NCI-H2081 (cell line): Measurements from ENCODE around the gene C12orf43.

ENCODE experiments used
- DNase-seq, 2 experiments: peaks; one replicate each; lab custom pipeline; 2025; lab: John Stamatoyannopoulos, UW

The C12orf43 gene

DNA sequence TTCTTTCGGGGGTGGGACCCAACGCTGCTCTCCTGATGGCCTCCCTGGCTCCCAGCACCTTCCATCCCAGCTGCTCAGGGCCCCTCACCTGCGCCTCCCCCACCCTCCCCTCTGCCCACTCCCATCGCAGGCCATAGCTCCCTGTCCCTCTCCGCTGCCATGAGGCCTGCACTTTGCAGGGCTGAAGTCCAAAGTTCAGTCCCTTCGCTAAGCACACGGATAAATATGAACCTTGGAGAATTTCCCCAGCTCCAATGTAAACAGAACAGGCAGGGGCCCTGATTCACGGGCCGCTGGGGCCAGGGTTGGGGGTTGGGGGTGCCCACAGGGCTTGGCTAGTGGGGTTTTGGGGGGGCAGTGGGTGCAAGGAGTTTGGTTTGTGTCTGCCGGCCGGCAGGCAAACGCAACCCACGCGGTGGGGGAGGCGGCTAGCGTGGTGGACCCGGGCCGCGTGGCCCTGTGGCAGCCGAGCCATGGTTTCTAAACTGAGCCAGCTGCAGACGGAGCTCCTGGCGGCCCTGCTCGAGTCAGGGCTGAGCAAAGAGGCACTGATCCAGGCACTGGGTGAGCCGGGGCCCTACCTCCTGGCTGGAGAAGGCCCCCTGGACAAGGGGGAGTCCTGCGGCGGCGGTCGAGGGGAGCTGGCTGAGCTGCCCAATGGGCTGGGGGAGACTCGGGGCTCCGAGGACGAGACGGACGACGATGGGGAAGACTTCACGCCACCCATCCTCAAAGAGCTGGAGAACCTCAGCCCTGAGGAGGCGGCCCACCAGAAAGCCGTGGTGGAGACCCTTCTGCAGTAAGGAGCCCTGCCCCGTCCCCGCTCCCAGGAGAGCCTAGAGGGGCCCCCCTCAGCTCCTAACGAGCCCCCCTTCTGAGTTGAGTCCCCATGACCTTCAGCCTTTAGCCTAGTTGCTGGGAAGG, 37.7 kb downstream of the C12orf43 start, which contains the start of gene HNF1A:
HNF1A (plus strand) TSS at position 248 of the 924 bp plus-strand sequence; CDS start at position 474, 226 bp downstream.
- DNase-seq: no peak

DNA sequence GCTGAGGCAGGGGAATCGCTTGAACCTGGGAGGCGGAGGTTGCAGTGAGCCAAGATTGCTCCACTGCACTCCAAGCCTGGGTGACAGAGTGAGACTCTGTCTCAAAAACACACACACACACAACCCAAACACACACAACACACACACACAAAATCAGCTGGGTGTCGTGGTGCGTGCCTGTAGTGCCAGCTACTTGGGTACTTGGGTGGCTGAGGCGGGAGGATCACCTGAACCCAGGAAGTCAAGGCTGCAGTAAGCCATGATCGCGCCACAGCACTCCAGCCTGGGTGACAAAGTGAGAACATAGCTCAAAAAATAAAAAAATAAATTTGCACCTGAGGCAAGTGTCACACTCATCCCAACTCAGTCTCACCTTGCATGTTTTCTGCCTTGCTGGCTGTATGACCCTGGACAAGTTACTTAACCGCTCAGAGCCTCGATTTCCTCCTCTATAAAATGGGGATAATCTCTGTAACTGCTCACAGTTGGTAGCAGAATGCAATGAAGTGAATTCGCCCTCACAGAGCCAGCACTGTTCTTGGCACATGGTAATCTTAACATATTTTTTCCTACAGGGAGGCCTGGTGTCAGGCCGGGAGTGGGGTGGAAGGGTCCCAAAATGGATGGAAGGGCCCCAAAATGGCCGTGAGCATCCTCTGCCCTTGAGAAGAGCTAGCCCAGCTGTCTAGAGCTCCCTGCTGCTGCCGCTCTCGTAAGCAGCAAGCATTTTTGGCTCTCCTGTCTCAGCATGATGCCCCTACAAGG, 38.6 kb downstream of the C12orf43 start:
- no peak for DNase-seq

DNA sequence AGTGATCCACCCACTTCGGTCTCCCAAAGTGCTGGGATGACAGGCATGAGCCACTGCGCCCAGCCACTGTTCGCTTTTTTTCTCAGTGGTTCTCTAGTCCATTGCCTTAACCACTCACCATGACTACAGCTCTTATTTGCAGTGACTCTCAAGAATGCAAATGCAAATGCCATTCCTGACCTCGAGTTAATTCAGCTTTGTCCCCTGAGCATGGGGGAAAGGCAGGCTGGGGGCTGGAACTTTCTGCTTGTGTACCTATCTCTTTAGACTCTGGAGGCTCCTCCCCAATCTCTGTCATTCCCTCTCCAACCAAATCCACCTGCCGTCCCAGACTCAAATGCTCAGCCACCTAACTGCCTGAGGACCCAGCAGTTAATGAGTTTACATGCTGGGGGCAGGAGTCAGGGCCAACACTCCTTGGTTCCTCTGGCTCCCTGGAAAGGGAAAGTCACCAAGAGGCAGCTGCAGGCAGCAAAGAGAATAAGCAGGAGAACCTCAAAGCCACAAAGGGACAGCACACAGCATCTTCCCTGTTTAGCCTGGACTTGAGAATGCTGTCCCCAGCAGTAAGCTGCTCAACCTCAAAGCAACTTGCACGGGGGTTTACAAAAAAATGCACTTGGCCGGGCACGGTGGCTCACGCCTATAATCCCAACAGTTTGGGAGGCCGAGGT, 43.3 kb downstream of the C12orf43 start:
- DNase-seq: peak; percentile 4 to 24

DNA sequence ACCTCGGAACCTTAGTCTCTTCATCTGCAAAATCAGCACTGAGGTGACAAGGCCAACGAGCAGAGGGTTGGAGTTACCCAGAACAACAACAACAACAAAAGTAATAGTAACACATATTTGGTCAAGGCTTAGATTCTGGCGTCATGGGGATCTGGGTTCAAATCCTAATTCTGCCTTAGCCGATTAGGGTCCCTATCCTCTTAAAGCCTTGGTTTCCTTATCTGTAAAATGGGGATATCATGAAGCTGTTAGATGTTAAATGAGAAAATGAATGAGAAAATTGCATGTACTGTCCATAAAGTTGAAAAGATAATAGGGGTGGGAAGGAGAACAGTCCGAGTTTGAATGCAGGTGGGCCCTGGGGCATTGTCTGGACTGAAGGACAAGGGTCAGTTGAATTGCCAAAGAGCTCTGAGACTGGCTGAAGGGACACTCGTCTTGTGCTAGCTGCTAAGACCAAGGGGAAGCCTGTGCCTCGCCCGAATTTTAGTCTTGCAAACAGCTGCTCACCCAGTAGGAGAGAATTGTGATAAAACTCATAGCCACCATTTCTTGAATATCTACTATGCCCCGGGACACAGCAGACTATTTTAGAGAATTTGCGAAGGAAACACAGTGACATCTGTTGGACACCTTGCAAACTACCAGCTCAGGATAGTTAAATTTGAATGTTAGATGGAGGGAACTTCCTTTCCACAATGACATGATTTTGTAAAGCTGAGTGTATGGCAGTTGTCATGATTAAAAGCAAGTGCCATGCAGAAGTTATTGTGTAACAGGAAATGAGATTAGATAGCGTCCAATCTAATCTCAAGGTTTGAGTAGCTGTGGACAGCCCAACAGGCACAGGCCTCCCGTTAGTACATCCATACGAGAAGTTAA, 44.7 kb downstream of the C12orf43 start:
- peak; percentile 47 to 62 for DNase-seq

DNA sequence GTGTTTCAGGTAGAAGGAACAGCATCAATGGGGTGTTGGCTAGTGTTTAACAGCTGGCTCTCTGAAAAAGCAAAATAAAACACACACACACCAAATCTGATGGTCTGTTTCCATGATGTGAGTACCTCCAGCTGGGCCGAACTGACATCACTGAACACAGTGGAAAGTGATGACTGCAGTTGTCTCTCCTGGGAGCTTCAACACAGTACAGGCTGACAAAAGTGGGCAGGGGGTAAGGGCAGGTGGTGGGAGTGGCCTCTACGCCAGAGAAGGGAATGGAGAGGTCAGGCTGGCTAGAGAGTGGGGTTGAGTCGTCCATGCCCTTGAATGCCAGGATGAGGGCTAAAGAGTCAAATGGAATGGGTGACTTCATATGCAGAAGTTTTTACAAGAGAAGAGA, 46.0 kb downstream of the C12orf43 start:
- no peak for DNase-seq

DNA sequence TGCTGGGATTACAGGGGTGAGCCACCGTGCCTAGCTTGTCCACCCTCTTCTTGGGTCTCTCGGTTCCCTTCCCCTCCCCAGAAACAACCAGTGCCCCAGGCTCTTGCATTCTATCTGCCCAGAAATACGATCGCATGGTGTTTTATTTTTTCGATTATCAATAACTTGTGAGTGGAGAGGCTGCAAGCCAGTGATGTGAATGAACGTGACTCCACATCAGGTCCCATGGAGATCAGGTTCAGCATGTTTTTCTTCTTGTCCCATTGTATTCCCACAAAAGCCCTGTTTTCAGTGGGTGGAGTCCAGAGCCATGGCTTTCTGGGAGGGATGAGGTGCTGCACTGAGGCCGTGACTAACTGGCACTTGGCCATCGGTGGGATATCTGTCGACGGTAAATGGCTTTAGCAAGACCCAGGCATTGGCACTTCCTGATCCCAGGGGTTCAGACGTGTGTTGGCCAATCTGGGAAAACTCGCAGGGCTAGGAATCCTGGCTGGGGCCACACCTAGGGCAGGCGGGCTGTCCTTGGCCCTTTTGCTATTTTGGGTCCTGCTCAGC, 50.7 kb downstream of the C12orf43 start:
- DNase-seq: no peak

DNA sequence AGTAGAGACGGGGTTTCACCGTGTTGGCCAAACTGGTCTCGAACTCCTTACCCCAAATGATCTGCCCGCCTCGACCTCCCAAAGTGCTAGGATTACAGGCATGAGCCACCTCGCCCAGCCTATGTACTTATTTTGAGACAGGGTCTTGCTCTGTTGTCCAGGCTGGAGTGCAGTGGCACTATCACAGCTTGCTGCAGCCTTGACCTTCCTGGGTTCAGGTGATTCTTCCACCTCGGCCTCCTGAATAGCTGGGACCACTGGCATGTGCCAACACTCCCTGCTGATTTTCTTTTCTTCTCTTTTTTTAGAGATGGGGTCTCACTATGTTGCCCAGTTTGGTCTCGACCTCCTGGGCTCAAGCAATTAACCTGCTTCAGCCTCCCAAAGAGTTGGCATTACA, 52.0 kb downstream of the C12orf43 start:
- no peak for DNase-seq

DNA sequence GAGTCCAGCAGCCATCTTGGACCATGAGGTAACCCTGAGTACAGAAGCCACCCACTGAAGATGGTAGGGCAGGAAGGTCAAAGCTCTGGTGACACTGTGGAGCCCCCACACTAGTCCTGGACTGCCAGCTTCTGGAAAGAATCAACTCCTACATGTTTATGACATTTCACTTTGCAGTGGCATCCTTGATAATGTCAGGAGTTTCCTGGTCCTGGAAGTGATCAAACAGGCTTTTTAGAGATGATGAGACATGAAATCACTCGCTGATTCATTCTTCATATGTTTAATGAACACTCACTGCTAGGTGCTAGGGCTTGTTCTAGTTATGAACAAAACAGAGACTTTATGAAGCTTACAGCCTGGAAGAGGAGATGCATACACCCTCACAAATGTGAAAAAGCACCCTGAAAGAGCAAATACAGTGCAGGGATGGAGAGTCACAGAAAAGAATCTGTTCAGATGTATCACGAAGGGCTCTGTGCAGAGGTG, 53.7 kb downstream of the C12orf43 start:
- DNase-seq: no peak

DNA sequence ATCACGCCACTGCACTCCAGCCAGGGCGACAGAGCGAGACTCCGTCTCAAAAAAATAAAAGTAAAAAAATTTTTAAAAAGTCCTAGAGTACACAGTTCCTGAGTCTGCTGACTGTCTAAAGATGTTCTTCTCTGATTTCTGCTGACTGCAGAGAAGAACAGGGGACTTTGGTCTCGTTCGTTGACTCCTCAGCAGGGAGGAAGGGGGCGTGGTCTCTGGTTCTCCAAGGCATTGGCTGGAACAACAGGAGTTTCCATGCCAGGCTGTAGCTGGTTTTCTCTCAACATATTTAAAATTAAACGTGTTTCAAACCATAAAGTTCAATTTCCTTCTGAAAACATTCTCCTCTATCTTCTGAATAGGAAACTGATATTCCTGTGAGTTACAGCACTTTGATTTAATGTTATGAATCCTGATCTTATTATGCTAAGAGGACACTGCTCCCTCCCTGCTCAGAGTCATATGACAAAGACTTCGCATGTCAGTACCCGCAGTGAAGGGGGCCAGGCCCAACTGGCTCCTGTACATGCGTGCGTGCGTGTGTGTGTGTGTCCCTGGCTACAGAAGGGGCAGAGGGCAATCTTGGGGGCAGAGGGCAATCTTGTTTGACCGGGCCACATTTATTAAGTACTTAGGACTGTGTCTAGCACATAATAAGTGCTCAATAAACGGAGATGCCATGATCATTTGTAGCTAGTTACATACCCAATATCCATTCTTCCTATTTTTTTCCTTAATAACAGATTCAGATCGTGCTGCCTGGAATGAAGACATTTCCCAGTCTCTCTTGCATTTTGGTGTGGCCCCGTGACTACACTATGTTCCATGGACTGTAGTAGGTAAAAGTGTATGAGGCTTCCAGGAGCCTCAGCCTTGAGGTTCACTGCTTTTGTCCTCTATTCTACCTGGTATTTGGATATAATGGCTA, 54.4 kb downstream of the C12orf43 start:
- no peak for DNase-seq

DNA sequence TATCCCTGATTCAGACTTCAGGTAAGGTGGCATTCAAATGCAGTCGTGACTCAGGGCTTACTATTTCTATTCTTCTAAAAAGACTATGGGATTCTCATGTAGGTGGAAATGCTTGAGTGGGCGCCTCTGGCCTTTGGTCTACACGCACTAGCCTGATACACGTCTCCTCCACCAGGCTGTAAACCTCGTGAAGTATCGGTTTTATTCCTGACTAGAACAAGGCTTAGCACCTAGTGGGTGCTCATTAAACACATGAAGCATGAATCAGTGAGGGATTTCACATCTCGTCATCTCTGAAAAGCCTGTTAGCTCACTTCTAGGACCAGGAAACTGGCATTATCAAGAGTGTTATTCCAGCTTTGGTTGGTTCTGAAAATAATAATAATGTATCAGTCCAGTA, 55.6 kb downstream of the C12orf43 start:
- no peak for DNase-seq

DNA sequence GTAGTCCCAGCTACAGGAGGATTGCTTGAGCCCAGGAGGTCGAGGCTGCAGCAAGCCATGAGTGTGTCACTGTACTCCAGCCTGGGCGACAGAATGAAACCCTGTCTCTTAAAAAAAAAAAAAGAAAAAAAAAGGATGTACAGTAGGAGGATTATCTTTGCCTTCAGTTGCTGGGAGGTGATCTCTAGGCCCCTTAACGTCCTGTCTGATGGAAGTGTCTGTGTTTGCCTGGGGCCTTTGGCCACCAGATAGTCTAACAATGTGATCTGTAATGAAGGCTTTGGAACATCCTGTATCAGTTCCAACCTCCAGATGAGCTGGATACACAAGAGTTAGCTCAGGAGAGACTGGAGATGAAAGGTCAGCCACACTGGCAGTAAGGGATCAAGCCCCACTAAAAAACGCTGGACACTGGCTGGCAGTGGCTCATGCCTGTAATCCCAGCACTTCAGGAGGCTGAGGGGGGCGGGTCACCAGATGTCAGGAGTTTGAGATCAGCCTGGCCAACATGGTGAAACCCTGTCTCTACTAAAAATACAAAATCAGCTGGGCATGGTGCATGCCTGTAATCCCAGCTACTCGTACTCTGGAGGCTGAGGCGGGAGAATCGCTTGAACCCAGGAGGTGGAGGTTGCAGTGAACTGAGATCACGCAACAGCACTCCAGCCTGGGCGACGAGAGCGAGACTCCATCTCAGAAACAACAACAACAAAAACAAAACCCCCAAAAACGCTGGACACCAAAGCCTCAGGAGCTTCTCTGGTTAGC, 57.0 kb downstream of the C12orf43 start:
- DNase-seq: no peak

DNA sequence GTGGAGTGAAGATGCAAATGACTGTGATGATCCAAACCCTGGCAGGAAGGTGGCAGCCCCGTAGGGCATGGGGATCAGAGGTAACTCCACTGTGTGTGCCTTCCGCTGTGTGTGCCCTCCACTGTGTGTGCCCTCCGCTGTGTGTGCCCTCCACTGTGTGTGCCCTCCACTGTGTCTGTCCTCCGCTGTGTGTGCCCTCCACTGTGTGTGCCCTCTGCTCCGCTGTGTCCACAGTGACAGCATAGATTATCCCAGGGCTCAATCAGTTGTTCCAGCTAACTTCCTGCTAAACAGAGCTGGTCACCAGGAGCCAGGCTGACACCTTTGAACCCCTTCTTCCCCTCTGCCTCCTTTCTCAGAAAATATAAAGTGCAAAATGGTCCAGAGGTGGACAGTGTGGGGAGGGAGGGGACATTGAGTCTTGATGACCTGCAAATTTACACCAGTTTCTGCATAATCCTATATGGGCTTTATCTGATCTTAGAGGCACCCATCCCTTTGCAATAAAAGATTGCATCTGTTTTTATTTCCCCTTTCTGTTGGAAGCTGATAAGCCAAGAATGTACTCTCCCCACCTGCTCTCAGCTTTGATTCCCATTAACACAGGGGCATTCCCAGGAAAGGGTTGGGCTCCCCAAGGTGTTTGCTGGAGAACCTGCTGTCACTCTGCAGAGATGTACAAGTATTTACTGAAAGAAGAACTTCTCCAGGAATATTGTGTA, 59.5 kb downstream of the C12orf43 start:
- no peak for DNase-seq

DNA sequence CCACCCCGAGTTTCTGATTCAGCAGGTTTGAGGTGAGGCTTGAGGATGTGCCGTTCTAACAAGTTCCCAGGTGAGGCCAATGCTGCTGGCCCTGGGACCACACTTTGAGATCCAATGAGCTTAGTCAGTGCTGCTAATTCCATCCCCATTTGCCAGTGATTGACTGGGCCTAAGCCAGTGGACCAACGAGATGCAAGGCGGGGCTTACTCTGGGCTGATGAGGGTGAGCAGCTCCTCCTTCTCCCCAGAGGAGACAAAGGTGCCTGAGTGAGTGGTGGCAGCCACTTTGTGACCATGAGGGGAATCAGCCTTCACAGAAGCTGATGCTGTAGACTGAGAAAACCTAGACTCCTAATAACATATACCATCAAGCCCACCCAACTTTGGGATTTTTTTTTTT, 61.1 kb downstream of the C12orf43 start:
- no peak for DNase-seq

DNA sequence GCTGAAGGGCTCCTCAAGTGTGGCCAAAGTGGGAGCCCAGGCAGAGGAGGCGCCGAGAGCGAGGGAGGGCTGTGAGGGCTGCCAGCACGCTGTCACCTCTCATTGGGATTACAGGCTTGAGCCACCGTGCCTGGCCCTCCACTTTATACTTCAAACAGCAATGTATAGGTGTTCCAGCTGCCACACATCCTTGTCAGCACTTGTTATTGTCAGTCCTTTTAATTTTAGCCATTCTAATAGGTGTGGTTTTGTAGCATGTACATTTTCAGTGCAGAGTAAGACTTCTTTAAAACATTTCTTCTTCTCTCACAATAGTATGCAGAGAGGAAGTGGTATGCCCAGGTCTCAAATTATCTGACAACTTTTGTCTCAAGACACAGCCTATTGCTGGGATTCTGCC, 65.5 kb downstream of the C12orf43 start:
- no peak for DNase-seq
